ENCODE measurements around the gene AGPAT3.
A peak's percentile ranks its signal among the peaks of the same experiment; 100 is the strongest.

AGPAT3 gene

DNA sequence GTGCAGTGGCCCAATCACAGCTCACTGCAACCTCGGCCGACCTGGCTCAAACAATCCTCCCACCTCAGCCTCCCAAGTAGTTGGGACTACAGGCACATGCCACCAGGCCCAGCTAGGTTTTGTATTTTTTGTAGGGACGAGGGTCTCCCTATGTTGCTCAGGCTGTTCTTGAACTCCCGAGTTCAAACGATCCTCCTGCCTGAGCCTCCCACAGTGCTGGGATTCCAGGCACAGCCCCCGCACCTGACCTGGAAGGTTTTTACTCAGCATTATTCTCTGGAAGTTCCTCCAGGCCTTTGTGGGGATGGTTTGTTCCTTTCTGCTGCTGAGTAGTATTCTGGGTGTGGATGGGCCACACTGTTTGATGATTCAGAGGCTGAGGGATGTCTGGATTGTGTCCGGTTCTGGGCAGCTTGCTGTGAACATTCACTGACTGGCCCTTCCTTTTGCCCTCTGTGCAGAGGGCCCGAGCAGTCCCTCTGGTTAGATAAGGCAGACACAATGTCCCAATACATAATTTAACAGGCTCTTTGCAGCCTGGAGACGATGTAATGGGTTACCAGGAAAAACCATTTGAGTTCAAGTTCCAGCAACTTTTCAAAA, 141.1 kb downstream of the AGPAT3 start:
- DNase-seq (ENCODE audit: low read depth in 2 of 2) = peak; percentile 92 to 98
- TF ChIP-seq, protein P1, sequence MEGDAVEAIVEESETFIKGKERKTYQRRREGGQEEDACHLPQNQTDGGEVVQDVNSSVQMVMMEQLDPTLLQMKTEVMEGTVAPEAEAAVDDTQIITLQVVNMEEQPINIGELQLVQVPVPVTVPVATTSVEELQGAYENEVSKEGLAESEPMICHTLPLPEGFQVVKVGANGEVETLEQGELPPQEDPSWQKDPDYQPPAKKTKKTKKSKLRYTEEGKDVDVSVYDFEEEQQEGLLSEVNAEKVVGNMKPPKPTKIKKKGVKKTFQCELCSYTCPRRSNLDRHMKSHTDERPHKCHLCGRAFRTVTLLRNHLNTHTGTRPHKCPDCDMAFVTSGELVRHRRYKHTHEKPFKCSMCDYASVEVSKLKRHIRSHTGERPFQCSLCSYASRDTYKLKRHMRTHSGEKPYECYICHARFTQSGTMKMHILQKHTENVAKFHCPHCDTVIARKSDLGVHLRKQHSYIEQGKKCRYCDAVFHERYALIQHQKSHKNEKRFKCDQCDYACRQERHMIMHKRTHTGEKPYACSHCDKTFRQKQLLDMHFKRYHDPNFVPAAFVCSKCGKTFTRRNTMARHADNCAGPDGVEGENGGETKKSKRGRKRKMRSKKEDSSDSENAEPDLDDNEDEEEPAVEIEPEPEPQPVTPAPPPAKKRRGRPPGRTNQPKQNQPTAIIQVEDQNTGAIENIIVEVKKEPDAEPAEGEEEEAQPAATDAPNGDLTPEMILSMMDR (IDR thresholded peaks at IDR 0.05; ENCODE audit: low read depth, low read length) = no peak

DNA sequence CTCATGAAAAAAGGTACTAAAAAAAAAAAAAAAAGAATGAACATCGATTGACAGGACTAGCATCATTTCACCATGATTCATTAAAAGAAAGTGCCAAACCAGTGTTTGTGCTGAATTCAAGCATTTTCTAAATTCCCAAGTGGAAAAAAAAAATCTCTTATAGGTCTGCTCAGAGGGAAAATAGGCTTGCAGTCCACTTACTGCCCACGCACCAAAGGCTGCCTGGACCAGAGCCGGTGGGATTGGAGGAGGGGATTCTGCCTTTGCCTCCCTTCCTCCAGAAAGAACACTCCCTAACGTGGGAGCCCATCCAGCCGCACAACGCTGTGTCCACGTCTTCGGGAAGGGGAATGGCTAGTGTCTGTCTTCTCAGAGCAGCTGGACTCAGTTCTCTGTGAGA, 141.6 kb downstream of the AGPAT3 start:
- TF ChIP-seq, protein P1 (IDR thresholded peaks at IDR 0.05; ENCODE audit: low read depth, low read length) = no peak
- DNase-seq (ENCODE audit: low read depth in 2 of 2) = peak; percentile 86 to 89
- peak overlapping the region in 1 of 2 donors; percentile 18 for H3K4me3 ChIP-seq (replicated peaks in 1 of 2; ENCODE audit: low read depth in 2 of 2, low read length in 2 of 2)

More for the DNA sequence above, 141.1 kb downstream of the AGPAT3 start:
- H3K4me3 ChIP-seq (replicated peaks in 1 of 2; ENCODE audit: low read depth in 2 of 2, low read length in 2 of 2) = no peak overlapping the region

DNA sequence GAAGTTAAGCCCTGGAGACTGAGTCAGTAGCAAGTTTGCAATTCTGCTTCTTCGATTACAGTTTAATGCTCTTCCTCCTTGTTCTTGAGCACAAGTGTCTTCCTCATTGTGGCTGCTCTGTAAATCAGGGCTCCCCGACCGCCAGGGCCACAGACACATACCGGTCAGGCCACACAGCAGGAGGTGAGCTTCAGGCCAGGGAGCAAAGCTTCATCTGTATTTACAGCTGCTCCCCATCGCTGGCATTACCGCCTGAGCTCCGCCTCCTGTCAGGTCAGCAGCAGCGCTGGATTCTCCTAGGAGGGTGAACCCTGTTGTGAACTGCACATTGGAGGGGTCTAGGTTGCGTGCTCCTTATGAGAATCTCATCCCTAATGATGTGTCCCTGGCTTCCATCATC, 145.4 kb downstream of the AGPAT3 start:
- TF ChIP-seq, protein P1 (IDR thresholded peaks at IDR 0.05; ENCODE audit: low read depth, low read length) = no peak
- no peak overlapping the region for H3K4me3 ChIP-seq (replicated peaks in 1 of 2; ENCODE audit: low read depth in 2 of 2, low read length in 2 of 2)
- DNase-seq (ENCODE audit: low read depth in 2 of 2) = no peak

DNA sequence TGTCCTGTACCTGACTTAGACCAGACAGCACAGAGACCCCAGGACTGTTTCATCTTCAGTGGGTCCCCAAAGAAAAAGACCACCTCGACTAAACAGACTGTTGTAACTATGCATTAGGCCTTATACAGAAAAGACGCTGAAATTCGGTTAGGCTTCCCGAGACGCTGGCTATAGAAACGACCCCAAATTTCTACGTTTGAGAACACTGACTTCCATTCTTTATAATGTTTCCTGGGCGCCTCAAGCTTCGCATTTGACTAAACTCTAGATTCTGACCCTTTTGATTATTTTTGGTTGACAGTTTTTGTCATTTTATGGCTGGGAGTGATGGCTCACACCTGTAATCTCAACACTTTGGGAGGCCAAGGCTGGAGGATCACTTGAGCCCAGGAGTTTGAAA, 146.1 kb downstream of the AGPAT3 start:
- no peak for DNase-seq (ENCODE audit: low read depth in 2 of 2)
- TF ChIP-seq, protein P1 (IDR thresholded peaks at IDR 0.05; ENCODE audit: low read depth, low read length) = no peak
- H3K4me3 ChIP-seq (replicated peaks in 1 of 2; ENCODE audit: low read depth in 2 of 2, low read length in 2 of 2) = peak overlapping the region; percentile 69 to 75

DNA sequence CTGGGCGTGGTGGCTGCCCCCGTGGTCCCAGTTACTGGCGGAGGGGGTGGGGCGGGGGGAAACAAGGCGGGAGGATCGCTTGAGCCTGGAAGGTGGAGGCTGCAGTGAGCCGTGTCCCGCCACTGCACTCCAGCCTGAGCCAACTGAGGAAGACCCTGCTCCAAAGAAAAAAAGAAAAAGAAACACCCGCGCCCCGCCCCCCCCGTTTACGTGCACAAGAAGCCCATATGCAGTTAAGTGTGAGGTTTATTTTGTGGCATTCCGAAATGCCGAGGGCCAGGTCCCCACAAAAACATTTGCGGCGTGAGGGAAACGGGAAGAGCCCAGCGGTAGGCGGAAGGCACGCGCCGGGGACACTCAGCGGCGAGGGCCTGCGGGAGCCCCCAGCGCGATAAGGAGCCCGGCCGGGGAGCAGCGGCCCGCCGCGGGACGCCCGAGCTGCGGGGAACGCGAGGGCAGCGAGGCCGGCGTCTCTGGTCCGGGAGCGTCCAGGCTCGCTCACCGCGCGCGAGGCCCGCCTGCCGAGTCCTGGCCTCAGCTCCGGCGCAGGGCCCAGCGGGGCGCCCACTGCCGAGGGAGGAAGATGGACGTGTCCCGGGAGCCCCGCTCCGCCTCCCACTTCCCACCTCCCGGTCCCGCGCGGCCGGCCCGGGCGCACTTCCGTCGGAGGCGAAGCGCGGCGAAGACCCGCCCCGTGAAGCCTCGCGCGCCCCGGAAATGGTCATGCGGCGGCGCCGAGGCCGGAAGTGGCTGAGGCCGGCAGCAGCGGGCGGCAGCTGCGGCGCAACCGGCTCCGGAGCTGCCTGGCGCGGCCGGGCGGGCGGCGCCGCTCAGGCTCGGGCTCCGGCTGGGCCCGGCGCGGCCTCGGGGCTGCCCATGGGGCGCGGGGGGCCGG, 146.8 kb downstream of the AGPAT3 start, which contains the start of gene TRAPPC10:
Gene TRAPPC10, plus strand, starts transcription at position 731 of the 895 bp plus-strand sequence. CDS start 185 bp downstream, outside the sequence.
- peak; percentile 79 to 89 for DNase-seq (ENCODE audit: low read depth in 2 of 2)
- TF ChIP-seq, protein P1 (IDR thresholded peaks at IDR 0.05; ENCODE audit: low read depth, low read length) = no peak
- peak within 1 kb of the TSS; percentile 71 to 75 for H3K4me3 ChIP-seq (replicated peaks in 1 of 2; ENCODE audit: low read depth in 2 of 2, low read length in 2 of 2)

DNA sequence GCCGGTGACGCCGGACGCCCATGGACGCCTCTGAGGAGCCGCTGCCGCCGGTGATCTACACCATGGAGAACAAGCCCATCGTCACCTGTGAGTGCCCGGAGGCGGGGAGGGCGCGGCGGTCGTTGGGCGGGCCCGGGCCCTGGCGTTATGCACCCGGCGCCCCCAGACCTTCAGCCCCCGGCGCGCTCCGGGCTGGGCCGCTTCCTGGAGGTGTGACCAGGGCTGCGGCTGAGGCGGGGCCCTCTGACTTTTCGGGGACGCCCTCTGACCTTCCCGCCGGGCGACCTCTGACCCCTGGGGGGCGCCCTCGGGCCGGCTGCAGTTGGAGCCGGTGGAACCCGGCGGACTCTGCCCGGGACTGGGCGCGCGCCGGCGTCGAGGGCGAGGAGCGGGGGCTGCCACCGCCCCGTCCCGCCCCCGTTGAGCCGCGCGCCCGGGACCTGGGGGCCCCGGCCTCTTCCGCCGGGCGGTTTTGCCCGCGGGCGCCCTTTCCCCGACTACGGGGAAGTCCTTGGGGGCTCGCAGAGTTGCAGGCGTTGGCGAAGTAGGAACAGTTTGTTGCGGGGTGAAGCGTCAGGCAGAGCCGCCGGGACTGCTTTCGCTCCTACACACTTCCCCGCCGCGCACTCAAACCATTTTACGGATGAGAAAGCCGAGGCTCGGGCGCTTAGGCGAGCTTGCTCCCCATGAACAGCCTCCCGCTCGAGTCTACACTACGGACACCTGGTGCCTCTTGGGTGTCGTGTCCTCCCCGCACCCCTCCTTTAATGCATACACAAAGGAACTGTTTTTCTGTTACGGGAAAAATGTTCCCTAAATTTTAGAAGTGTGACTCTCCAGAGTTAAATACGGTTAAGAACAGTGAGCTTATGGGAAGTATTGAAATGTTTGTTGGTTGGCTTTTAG, 147.7 kb downstream of the AGPAT3 start:
- peak overlapping the region; percentile 71 to 75 for H3K4me3 ChIP-seq (replicated peaks in 1 of 2; ENCODE audit: low read depth in 2 of 2, low read length in 2 of 2)
- TF ChIP-seq, protein P1 (IDR thresholded peaks at IDR 0.05; ENCODE audit: low read depth, low read length) = no peak
- DNase-seq (ENCODE audit: low read depth in 2 of 2) = peak in 1 of 2 donors; percentile 43
